Measurements from ENCODE around the gene CRACDL.

GRCh38 chr2:98896944-98897343, 39.1 kb downstream of the CRACDL start:
- TF ChIP-seq POLR2AphosphoS5 (IDR thresholded peaks at IDR 0.05; ENCODE audit: low read depth, low read length) (no peak), POLR2A (IDR thresholded peaks at IDR 0.05; ENCODE audit: low read depth, low read length) (no peak), POU2F2 (IDR thresholded peaks at IDR 0.05; ENCODE audit: low read depth, low read length) (no peak), TAF1 (IDR thresholded peaks at IDR 0.05; ENCODE audit: low read depth, low read length) (no peak), SPI1 (IDR thresholded peaks at IDR 0.05; ENCODE audit: low read depth, low read length) (no peak), PAX5 (IDR thresholded peaks at IDR 0.05; ENCODE audit: insufficient read depth, low read length, severe bottlenecking) (no peak)
